Limb (tissue), 2 donors: Measurements from ENCODE around the gene SCAP.
"Not testable (repeated sequence)": the region's sequence is repeated elsewhere in the genome, so short reads cannot be mapped to it uniquely, and the experiment has no call there.

ENCODE experiments used
- DNase-seq, 2 donors: peaks; one replicate each; pipeline ENCODE4 v3.0.0-alpha.2; 2016; ENCODE audit errors: extremely low spot score in 2 of 2

Gene SCAP

GRCh38 chr3:47481763-47482162 lies 6.0 kb upstream of the SCAP start:
- DNase-seq = not testable (repeated sequence)

DNA sequence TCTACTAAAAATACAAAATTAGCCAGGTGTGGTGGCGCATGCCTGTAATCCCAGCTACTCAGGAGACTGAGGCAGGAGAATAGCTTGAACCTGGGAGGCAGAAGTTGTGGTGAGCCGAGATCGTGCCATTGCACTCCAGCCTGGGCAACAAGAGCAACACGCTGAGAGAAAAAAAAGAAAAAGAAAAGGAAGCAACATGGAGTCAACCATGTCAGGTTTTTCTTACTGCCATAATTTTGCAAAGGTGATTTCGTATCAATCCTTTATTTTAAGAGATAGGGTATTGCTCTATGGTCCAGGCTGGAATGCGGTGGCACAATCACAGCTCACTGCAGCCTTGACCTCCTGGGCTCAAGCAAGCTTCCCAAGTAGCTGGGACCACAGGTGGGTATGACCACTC lies 4.5 kb upstream of the SCAP start:
- DNase-seq = not testable (repeated sequence)

- no peak for DNase-seq
Measured at GRCh38 chr3:47479826-47480160, 4.1 kb upstream of the SCAP start.

GRCh38 chr3:47478022-47478421 lies 2.3 kb upstream of the SCAP start:
- no peak for DNase-seq

DNA sequence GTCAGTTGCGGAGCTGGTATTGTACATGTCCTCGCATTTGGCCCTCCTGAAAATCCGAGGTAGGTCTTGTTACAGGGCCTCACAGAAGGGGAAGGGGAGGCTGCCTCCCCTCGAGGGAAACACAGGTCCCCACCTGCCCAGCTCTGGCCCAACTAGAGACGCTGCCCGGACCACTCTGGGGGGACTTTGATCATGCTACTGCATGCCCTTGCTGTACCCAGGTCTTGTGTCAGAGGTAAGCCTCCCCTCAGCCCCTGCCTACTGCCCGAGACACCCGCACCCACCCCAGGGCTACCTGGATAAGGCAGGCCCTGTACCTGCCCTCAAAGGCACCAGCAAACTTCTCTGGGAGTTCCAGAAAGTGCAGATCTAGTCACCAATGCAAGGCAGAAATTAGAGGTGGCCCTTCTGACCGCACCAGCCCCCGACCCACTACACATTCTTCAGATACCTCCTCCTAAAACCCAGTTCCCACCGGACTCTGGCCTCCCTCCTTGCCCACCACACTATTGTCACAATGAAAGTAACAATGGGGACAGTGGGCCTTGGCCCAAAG lies 981 bp upstream of the SCAP start:
- no peak for DNase-seq

- no peak for DNase-seq
Measured at GRCh38 chr3:47476330-47476626, 537 bp upstream of the SCAP start.

- no peak for DNase-seq
Measured at GRCh38 chr3:47475029-47475569, 642 bp downstream of the SCAP start.

GRCh38 chr3:47473391-47473790 lies 2.4 kb downstream of the SCAP start:
- DNase-seq = no peak

DNA sequence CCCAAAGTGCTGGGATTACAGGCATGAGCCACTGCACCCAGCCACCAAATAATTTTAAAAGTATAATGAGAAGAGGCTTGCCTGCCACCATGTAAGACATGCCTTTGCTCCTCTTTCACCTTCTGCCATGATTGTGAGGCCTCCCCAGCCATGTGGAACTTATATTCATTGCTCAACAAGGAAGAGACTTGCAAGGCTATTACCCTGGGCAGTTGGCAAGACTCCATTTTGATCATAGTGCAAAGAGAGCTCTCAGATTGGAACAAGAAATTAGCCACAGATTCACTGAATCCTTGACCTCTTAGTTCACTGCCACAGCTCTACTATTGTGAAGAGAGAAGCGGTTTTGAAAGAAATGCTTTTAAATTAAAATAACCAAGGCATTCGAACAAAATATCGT lies 6.1 kb downstream of the SCAP start:
- DNase-seq = no peak

GRCh38 chr3:47468315-47468714 lies 7.4 kb downstream of the SCAP start:
- DNase-seq = not testable (repeated sequence)

DNA sequence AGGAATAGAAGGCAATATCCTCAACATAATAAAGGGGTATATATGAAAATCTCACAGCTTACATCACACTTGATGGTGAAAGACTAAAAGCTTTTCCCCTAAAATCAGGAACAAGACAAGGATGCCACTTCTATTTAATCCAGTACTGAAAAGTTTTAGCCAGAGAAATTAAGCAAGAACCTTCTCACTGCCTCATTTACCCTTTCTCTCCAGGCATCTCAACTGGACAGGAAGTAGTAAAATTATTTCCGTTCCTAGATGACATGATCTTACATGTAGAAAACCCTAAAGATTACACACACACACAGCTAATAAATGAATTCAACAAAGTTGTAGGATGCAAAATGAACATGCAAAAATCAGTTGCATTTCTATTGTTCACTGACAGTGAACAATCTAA lies 11.2 kb downstream of the SCAP start:
- no peak for DNase-seq

GRCh38 chr3:47459534-47460085 lies 16.1 kb downstream of the SCAP start:
- not testable (repeated sequence) for DNase-seq

DNA sequence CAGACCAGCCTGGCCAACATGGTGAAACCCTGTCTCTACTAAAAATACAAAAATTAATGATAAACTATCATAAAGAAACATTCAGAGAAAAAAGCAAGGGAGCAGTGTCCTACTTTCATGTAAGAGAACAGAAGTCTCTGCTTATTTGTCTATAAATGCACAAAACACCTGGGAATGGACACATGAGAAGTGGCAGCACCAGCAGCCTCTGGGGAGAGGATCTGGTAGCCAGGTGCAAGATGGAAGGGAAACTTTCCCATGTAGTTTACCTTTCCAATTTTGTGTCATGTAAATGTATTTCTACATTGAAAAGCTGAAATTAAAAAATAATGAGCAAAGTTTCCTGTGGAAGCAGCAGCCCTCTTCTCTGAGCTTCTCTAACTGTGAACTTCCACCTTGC lies 18.8 kb downstream of the SCAP start:
- no peak for DNase-seq

- no peak for DNase-seq
Measured at GRCh38 chr3:47455806-47456452, 19.8 kb downstream of the SCAP start.

GRCh38 chr3:47452453-47453215 lies 23.1 kb downstream of the SCAP start:
- DNase-seq = no peak

DNA sequence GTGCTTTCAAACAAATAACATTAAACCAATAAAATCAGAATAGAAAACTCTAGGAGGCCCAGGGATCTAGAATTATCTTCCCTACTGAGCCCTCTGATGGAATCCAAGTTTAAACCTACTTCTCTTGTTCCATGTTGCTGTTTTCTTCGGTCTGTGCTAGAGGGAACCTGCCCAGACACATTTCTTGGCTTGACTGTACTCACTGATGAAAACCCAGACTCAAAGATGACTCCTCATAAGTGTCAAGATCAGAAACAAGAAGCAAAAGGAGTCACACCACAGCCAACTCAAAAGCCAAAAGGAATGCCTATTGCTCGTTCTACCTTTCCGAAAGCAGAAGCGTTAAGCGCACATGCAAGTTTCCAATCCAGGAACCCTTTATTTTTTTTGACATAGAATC lies 31.6 kb downstream of the SCAP start:
- no peak for DNase-seq

DNA sequence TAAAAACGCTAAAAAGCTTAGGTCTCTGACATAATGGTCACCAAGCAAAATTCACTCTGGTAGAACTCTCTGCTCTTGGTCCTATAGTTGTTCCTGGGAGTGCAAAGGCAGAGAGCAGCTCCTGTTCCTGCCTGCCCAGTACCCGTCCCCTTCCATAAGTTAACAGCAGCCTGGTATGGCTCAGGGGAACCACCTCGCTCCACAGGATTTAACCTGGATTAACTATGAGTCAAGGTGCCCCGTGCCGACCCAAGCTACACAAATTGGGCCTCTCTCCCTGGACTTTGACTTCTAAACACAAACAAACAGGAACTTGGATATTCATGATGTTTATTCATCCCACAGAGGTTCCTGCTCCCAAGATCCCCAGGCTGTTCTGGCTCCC lies 32.1 kb downstream of the SCAP start:
- no peak for DNase-seq

GRCh38 chr3:47441796-47442551 lies 33.8 kb downstream of the SCAP start:
- no peak for DNase-seq

GRCh38 chr3:47440131-47440530 lies 35.6 kb downstream of the SCAP start:
- no peak for DNase-seq

DNA sequence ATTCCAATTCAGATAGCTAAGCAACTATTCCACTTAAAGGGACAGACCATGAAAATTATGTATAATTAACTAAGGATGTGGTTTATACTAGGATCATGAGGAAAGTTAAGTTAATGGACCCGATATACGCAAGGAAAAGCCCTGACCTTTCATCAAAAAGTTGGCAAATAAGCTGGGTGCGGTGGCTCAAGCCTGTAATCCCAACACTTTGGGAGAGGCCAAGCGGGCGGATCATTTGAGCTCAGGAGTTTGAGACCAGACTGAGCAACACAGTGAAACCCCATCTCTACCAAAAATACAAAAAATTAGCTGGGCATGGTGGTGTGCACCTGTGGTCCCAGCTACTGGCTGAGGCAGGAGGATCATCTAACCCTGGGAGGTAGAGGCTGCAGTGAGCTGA lies 39.6 kb downstream of the SCAP start:
- no peak for DNase-seq

GRCh38 chr3:47434849-47435248 lies 40.9 kb downstream of the SCAP start:
- DNase-seq = no peak

GRCh38 chr3:47433796-47434195 lies 41.9 kb downstream of the SCAP start:
- no peak for DNase-seq
